H9 (cell line): ENCODE measurements around the gene CEP131. TPM values are rescaled to one million over a fixed set of nuclear protein-coding genes. Genes with fewer than 3 reads are reported as not detected.

ENCODE experiments used
- DNase-seq: peaks from one replicate; pipeline ENCODE4 v3.0.0-alpha.2; 2017
- H2AFZ ChIP-seq: one replicate; pipeline ENCODE4 v1.6.1; 2013; ENCODE audit warnings: mild to moderate bottlenecking, low read length, control low read depth, moderate library complexity
- H2AK5ac ChIP-seq: 2 replicates; pipeline ENCODE4 v1.6.1; 2013; ENCODE audit warnings: low read length, control low read depth, mixed read lengths; ENCODE audit not compliant: insufficient read length
- H2BK120ac ChIP-seq: one replicate; pipeline ENCODE4 v1.6.1; 2013; ENCODE audit warnings: low read depth, mild to moderate bottlenecking, low read length, control low read depth, inconsistent platforms; ENCODE audit not compliant: poor library complexity, severe bottlenecking
- H2BK12ac ChIP-seq: 2 replicates; pipeline ENCODE4 v1.6.1; 2013; ENCODE audit warnings: low read length, control low read depth, mixed read lengths, low read depth; ENCODE audit not compliant: insufficient read length
- H2BK15ac ChIP-seq: 2 replicates; pipeline ENCODE4 v1.6.1; 2013; ENCODE audit warnings: low read depth, low read length, control low read depth
- H2BK20ac ChIP-seq: one replicate; pipeline ENCODE4 v1.6.1; 2013; ENCODE audit warnings: low read depth, mild to moderate bottlenecking, low read length, control low read depth, inconsistent platforms; ENCODE audit not compliant: poor library complexity, severe bottlenecking
- H2BK5ac ChIP-seq: 2 replicates; pipeline ENCODE4 v1.6.1; 2013; ENCODE audit warnings: low read length, control low read depth, mixed read lengths; ENCODE audit not compliant: insufficient read length
- H3K14ac ChIP-seq: 2 replicates; pipeline ENCODE4 v1.6.1; 2013; ENCODE audit warnings: low read length, control low read depth; ENCODE audit not compliant: insufficient read depth
- H3K18ac ChIP-seq: 2 replicates; pipeline ENCODE4 v1.6.1; 2013; ENCODE audit warnings: low read depth, mild to moderate bottlenecking, mixed read lengths, low read length, control low read depth; ENCODE audit not compliant: insufficient read length
- H3K23ac ChIP-seq: 2 replicates; pipeline ENCODE4 v1.6.1; 2013; ENCODE audit warnings: low read length, control low read depth, mixed read lengths, low read depth; ENCODE audit not compliant: insufficient read length
- H3K23me2 ChIP-seq: 2 replicates; pipeline ENCODE4 v1.6.1; 2013; ENCODE audit warnings: low read depth, mild to moderate bottlenecking, mixed read lengths, low read length, control low read depth; ENCODE audit not compliant: insufficient read length, poor library complexity, severe bottlenecking
- H3K27ac ChIP-seq: 2 replicates; pipeline ENCODE4 v1.5.1; 2013; ENCODE audit warnings: low read length, control low read depth, mixed read lengths, low read depth; ENCODE audit not compliant: insufficient read length
- H3K27me3 ChIP-seq: 2 replicates; pipeline ENCODE4 v1.6.1; 2013; ENCODE audit warnings: low read length, control low read depth, inconsistent platforms; ENCODE audit not compliant: insufficient read depth
- H3K4ac ChIP-seq: 2 replicates; pipeline ENCODE4 v1.6.1; 2013; ENCODE audit warnings: low read depth, mild to moderate bottlenecking, control low read depth, inconsistent platforms, low read length, moderate library complexity
- H3K4me1 ChIP-seq: 2 replicates; pipeline ENCODE4 v1.6.1; 2013; ENCODE audit warnings: low read length, control low read depth, inconsistent platforms; ENCODE audit not compliant: insufficient read depth
- H3K4me2 ChIP-seq: 2 replicates; pipeline ENCODE4 v1.6.1; 2013; ENCODE audit warnings: low read length, control low read depth, mixed read lengths; ENCODE audit not compliant: insufficient read length, insufficient read depth
- H3K56ac ChIP-seq: 2 replicates; pipeline ENCODE4 v1.6.1; 2013; ENCODE audit warnings: low read depth, mild to moderate bottlenecking, mixed read lengths, low read length, control low read depth; ENCODE audit not compliant: insufficient read length
- H3K79me1 ChIP-seq: 2 replicates; pipeline ENCODE4 v1.6.1; 2013; ENCODE audit warnings: low read depth, mild to moderate bottlenecking, moderate library complexity, low read length, control low read depth, inconsistent platforms; ENCODE audit not compliant: insufficient read depth, poor library complexity, severe bottlenecking
- H3K79me2 ChIP-seq: 2 replicates; pipeline ENCODE4 v1.6.1; 2013; ENCODE audit warnings: low read length, control low read depth, inconsistent platforms; ENCODE audit not compliant: insufficient read depth
- H3K9ac ChIP-seq: 2 replicates; pipeline ENCODE4 v1.6.1; 2013; ENCODE audit warnings: low read length, control low read depth, mixed read lengths; ENCODE audit not compliant: insufficient read length; ENCODE audit errors: extremely low read depth
- H3K9me3 ChIP-seq: one replicate; pipeline ENCODE4 v1.6.1; 2013; ENCODE audit warnings: low read depth, low read length, inconsistent platforms; ENCODE audit not compliant: control insufficient read depth
- H3T11ph ChIP-seq: one replicate; pipeline ENCODE4 v1.6.1; 2013; ENCODE audit warnings: mild to moderate bottlenecking, low read length, control low read depth, inconsistent platforms
- H4K20me1 ChIP-seq: one replicate; pipeline ENCODE4 v1.6.1; 2013; ENCODE audit not compliant: control insufficient read depth, insufficient read length, insufficient read depth
- H4K5ac ChIP-seq: 2 replicates; pipeline ENCODE4 v1.6.1; 2013; ENCODE audit warnings: low read depth, mild to moderate bottlenecking, mixed read lengths, low read length, control low read depth; ENCODE audit not compliant: insufficient read length
- H4K8ac ChIP-seq: replicated peaks from 2 replicates; pipeline ENCODE4 v1.6.1; 2013; ENCODE audit warnings: low read length, control low read depth, mixed read lengths, low read depth; ENCODE audit not compliant: insufficient read length
- H4K91ac ChIP-seq: 2 replicates; pipeline ENCODE4 v1.6.1; 2013; ENCODE audit warnings: low read depth, mild to moderate bottlenecking, moderate library complexity, mixed read lengths, low read length, control low read depth; ENCODE audit not compliant: insufficient read length
- H3K27ac Mint-ChIP-seq, 3 experiments: 2 replicates in 2 of 3; 3 replicates in 1 of 3; pipeline ENCODE4 v1.8.0; 2020 to 2021; ENCODE audit warnings: mixed read lengths in 3 of 3, mild to moderate bottlenecking in 1 of 3, moderate library complexity in 1 of 3
- H3K27me3 Mint-ChIP-seq: 2 replicates; pipeline ENCODE4 v1.8.0; 2021; ENCODE audit warnings: low read depth, mild to moderate bottlenecking, moderate library complexity, mixed read lengths
- H3K36me3 Mint-ChIP-seq, 3 experiments: 2 replicates in 2 of 3; 3 replicates in 1 of 3; pipeline ENCODE4 v1.8.0; 2020 to 2021; ENCODE audit warnings: low read depth in 3 of 3, mixed read lengths in 3 of 3; ENCODE audit not compliant: insufficient read depth in 1 of 3
- H3K4me1 Mint-ChIP-seq, 2 experiments: 2 replicates each; pipeline ENCODE4 v1.8.0; 2020; ENCODE audit warnings: mixed read lengths in 2 of 2
- H3K4me3 Mint-ChIP-seq, 2 experiments: 2 replicates in 1 of 2; 3 replicates in 1 of 2; pipeline ENCODE4 v1.8.0; 2020 to 2021; ENCODE audit warnings: mild to moderate bottlenecking in 2 of 2, mixed read lengths in 2 of 2, moderate library complexity in 1 of 2
- H3K9me3 Mint-ChIP-seq, 2 experiments: 2 replicates in 1 of 2; 3 replicates in 1 of 2; pipeline ENCODE4 v1.8.0; 2020; ENCODE audit warnings: mild to moderate bottlenecking in 2 of 2, mixed read lengths in 2 of 2, moderate library complexity in 1 of 2
- WGBS: extraction: QIAGEN DNeasy Blood & Tissue Kit; methylation state at CpG from one replicate; pipeline ENCODE4 v1.1.7; 2013; ENCODE audit warnings: missing lambda C conversion rate, low lambda C conversion rate, mixed read lengths; ENCODE audit not compliant: insufficient read length; ENCODE audit errors: extremely low coverage; 5-methylcytosine and 5-hydroxymethylcytosine counted together
- total RNA-seq: library from RNA; stranded (reverse); gene quantifications from 2 replicates; pipeline ENCODE4 v1.2.1, GENCODE V29; 2021
- TF ChIP-seq, protein P1 (sequence below): fragments of 200-600 bp; sonication (generic); conservative IDR thresholded peaks from 3 replicates; pipeline ENCODE4 v1.8.0; 2021; ENCODE audit warnings: antibody characterized with exemption, mild to moderate bottlenecking

Gene CEP131
- total RNA-seq, 1 experiment from 2014 or later: 16.3 TPM

DNA sequence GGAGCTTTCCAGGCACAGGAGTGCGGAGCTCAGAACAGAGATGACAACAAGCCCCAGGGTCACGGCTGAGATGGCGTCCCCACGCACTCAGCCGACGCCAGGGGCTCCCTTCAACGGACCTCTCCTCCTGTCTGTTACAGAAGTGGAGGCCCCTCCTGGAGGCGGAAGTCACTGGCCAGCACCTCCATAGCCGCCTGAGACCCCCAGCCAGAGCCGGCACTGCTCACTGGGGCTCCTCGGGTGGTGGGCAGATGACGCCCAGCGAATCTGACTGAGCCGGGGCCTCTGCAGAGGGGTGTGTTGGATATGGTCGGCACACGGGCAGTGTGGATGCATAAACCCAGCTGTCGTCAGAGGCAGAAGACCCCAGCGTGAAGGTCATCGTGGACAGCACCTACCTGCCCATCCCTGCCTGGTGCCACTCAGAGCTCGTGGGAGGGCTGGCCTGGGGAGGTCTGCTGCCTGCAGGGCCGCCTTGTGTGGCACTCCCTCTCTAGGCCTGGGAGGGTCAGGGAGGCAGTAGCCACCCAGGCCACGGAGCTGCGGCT, 36.4 kb upstream of the CEP131 start:
- Histone ChIP-seq H3K27ac (no peak overlapping the region), H2AFZ (no peak overlapping the region), H3K23ac (no peak overlapping the region), H2BK12ac (no peak overlapping the region), H3K9me3 (no peaks in the 10 kb centered on the region), H3K4me2 (no peak overlapping the region), H4K8ac (no peak overlapping the region), H2BK120ac (no peak overlapping the region), H4K91ac (no peak overlapping the region), H3K23me2 (no peaks in the 10 kb centered on the region), H3K4me1 (no peaks in the 10 kb centered on the region), H3K4ac (no peak overlapping the region), H2BK15ac (no peak overlapping the region), H2BK20ac (no peak overlapping the region), H2BK5ac (no peak overlapping the region), H3K14ac (no peak overlapping the region), H3K18ac (no peak overlapping the region), H4K5ac (no peak overlapping the region), H3K27me3 (no peaks in the 10 kb centered on the region), H4K20me1 (no peaks in the 10 kb centered on the region), H3K9ac (no peak overlapping the region), H3T11ph (no peak overlapping the region), H3K56ac (no peak overlapping the region), H2AK5ac (no peak overlapping the region), H3K79me2 (no peaks in the 10 kb centered on the region), H3K79me1 (no peaks in the 10 kb centered on the region)
- peaks cover 8 to 9% of the 10 kb centered on the region in 2 experiments; a peak in 3 of 4 replicates for H3K4me1 Mint-ChIP-seq
- H3K27me3 Mint-ChIP-seq: no peaks in the 10 kb centered on the region
- TF ChIP-seq, protein P1, sequence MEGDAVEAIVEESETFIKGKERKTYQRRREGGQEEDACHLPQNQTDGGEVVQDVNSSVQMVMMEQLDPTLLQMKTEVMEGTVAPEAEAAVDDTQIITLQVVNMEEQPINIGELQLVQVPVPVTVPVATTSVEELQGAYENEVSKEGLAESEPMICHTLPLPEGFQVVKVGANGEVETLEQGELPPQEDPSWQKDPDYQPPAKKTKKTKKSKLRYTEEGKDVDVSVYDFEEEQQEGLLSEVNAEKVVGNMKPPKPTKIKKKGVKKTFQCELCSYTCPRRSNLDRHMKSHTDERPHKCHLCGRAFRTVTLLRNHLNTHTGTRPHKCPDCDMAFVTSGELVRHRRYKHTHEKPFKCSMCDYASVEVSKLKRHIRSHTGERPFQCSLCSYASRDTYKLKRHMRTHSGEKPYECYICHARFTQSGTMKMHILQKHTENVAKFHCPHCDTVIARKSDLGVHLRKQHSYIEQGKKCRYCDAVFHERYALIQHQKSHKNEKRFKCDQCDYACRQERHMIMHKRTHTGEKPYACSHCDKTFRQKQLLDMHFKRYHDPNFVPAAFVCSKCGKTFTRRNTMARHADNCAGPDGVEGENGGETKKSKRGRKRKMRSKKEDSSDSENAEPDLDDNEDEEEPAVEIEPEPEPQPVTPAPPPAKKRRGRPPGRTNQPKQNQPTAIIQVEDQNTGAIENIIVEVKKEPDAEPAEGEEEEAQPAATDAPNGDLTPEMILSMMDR: no peak
- no peak for DNase-seq
- peaks cover 0 to 14% (median 11%) of the 10 kb centered on the region in 3 experiments; a peak in 4 of 7 replicates for H3K36me3 Mint-ChIP-seq
- no peak overlapping the region for H3K4me3 Mint-ChIP-seq
- H3K9me3 Mint-ChIP-seq: no peaks in the 10 kb centered on the region
- no peak overlapping the region for H3K27ac Mint-ChIP-seq
- WGBS: no CpG with 5 or more reads among the region's 23 CpGs
